Tibial artery (tissue), 4 donors: Measurements from ENCODE around the gene LRRC46.

ENCODE experiments used
- DNase-seq, 2 donors: peaks; one replicate each; pipeline ENCODE4 v3.0.0-alpha.2; 2019
- H3K27ac ChIP-seq, 2 donors: fragments of 200-600 bp; sonication (generic) in 1 of 2; 1 replicate in 1 of 2; 2 replicates in 1 of 2; pipeline ENCODE4 v1.5.1; 2018 to 2019; ENCODE audit warnings: mild to moderate bottlenecking in 1 of 2
- H3K27me3 ChIP-seq, 2 donors: fragments of 200-600 bp; sonication (generic) in 1 of 2; one replicate each; pipeline versions ENCODE4 v1.5.1 to v1.6.0; 2016 to 2019
- H3K36me3 ChIP-seq, 3 donors: fragments of 200-600 bp; sonication (generic) in 2 of 3; one replicate each; pipeline ENCODE4 v1.5.1; 2016 to 2019; ENCODE audit warnings: mild to moderate bottlenecking in 2 of 3
- H3K4me1 ChIP-seq, 4 donors: fragments of 200-600 bp; sonication (generic) in 2 of 4; 1 replicate in 3 of 4; 2 replicates in 1 of 4; pipeline ENCODE4 v1.5.1; 2016 to 2019
- H3K4me3 ChIP-seq, 2 donors: fragments of 200-600 bp; sonication (generic) in 1 of 2; 1 replicate in 1 of 2; 2 replicates in 1 of 2; pipeline ENCODE4 v1.5.1; 2018 to 2019; ENCODE audit warnings: mild to moderate bottlenecking in 2 of 2
- H3K9me3 ChIP-seq, 3 donors: fragments of 200-600 bp; sonication (generic) in 1 of 3; one replicate each; pipeline ENCODE4 v1.5.1; 2016 to 2019
- intact Hi-C: fragments of 100-400 bp; cut with DNase I; formaldehyde crosslinking; loops from one replicate; pipeline ENCODE4 v1.15.0; 2023; ENCODE audit warnings: low total_unique reads
- TF ChIP-seq, protein P1 (sequence below), 2 experiments: fragments of 200-600 bp in 1 of 2; fragments of 450-650 bp in 1 of 2; IDR thresholded peaks; one replicate each; pipeline ENCODE4 v1.5.1; 2017 to 2019; ENCODE audit warnings: antibody characterized with exemption in 2 of 2, mild to moderate bottlenecking in 1 of 2, moderate library complexity in 1 of 2

Gene LRRC46

DNA sequence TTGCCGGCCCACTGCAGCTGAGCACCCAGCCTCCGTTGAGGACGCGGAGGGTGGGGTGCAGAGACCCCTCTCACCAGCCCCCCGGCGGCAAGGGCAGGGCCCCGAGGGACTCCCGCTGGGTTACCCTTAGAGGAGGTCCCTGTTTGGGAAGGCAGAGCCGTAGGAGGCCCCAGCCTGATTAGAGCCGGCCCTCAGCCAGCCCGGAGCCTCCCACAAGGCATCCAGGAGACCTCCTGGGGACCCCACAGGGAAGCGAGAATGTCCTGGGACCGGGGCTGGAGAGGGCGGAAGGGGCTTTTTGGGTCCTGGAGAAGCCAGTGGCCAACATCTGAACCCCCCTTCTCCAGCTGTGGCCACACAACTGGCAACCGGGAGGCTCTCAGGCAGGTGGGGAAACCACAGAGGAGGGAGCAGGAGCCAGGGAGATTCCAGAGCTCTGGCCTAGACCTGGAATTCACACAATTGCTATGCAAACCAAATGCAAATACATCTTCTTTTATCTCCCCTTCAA lies 41.2 kb downstream of the LRRC46 start:
- H3K27me3 ChIP-seq = peaks cover 0 to 95% of the 10 kb centered on the region in 2 donors
- intact Hi-C loops = no loop called here
- no peak overlapping the region for H3K27ac ChIP-seq
- no peak for DNase-seq
- H3K9me3 ChIP-seq = no peaks in the 10 kb centered on the region
- no peaks in the 10 kb centered on the region for H3K36me3 ChIP-seq
- no peak overlapping the region for H3K4me3 ChIP-seq
- H3K4me1 ChIP-seq = peaks cover 0 to 10% (median 6%) of the 10 kb centered on the region in 4 donors
- TF ChIP-seq, protein P1, sequence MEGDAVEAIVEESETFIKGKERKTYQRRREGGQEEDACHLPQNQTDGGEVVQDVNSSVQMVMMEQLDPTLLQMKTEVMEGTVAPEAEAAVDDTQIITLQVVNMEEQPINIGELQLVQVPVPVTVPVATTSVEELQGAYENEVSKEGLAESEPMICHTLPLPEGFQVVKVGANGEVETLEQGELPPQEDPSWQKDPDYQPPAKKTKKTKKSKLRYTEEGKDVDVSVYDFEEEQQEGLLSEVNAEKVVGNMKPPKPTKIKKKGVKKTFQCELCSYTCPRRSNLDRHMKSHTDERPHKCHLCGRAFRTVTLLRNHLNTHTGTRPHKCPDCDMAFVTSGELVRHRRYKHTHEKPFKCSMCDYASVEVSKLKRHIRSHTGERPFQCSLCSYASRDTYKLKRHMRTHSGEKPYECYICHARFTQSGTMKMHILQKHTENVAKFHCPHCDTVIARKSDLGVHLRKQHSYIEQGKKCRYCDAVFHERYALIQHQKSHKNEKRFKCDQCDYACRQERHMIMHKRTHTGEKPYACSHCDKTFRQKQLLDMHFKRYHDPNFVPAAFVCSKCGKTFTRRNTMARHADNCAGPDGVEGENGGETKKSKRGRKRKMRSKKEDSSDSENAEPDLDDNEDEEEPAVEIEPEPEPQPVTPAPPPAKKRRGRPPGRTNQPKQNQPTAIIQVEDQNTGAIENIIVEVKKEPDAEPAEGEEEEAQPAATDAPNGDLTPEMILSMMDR (IDR thresholded peaks at IDR 0.05) = no peak

DNA sequence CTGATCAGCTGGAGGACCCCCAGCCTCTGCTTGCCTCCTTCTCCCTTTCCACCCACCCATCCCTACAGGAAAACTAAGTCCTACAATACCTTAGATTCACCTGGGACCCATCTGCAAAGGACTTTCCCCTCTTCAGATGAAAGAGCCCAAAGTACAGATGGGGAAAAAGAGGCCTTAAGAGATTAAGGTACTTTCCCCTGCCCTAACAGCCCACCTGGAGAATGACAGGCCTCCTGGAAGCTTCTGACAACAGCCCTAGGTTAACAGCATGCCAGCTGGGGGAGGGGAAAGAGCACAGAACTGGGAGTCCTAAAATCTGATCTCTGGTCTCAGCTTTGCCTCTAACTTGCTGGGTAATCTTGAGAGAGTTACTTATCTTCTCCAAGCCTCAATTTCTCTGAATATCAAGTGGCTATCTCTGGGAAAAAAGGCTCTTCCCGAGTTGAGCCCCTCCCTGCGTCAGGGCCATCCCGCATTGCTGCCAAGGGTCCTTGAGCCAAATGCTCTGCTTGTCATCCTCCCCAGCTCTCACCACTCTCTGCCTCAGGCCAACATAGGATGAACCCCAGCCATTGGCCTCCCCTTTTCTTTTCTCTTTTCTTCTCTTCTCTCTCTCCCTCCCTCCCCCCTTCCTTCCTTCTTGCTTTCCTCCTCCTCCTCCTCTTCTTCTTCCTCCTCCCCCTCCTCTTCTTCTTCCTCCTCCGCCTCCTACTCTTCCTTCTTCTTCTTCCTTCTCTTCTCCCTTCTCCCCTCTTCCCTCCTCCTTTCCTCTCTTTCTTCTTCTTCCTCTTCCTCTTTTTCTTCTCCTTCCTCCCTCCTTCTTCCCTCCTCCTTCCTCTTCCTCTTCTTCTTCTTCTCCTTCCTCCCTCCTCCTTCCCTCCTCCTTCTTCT lies 42.0 kb downstream of the LRRC46 start:
- TF ChIP-seq, protein P1 (IDR thresholded peaks at IDR 0.05) = no peak
- H3K27me3 ChIP-seq = peaks cover 0 to 95% of the 10 kb centered on the region in 2 donors

DNA sequence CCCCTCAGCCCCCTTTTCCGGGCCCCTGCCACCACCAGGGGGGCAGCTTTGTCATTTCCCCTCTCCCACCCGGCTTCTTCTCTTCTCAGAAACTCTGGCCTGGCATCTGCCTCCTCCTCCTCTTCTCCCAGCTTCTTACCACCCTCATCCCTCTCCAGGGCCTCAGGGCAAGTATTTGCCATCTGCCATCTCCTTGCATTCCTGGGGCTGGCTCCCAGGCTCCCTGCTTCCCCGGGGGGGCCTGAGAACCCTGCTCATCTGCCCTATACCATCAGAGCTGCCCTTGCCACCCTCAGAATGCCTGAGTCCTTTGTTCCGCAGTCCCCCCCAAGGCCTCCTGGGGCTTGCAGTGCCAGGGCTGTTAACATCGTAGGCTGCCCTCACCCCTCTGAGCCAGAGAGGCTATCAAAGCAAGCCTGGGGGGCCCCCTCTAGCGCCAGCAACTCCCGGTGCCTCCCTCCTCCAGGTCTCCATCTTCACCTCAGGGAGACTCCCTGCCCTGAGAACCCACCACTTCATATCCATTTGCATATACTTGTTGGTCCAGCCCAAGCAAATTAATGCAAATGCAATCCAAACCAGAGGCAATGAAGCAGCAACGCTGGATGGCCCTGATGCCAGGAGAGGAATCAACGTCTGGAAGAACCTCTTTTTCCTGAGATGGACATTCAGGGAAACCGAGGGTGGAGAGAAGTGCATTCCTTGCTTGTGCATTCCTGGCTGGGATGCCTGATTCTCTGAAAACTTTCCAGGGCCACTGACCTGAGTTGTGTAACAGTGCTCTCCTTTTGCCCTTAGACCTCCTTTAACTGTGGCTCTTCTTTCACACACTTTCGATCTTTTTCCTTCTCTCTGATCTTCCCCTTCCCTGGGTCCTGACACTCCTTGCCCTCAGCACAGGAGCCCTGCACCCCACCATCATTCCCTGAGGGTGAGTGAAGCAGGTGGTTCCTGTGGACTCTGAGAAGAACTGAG lies 43.8 kb downstream of the LRRC46 start:
- Histone ChIP-seq H3K36me3 (no peaks in the 10 kb centered on the region), H3K27me3 (peaks cover 0 to 83% of the 10 kb centered on the region in 2 donors), H3K4me3 (no peak overlapping the region), H3K4me1 (peaks cover 0 to 10% (median 6%) of the 10 kb centered on the region in 4 donors), H3K27ac (no peak overlapping the region), H3K9me3 (no peaks in the 10 kb centered on the region)
- no peak for DNase-seq
- TF ChIP-seq, protein P1 (IDR thresholded peaks at IDR 0.05) = no peak
- intact Hi-C loops = no loop called here

More for the DNA sequence above, 42.0 kb downstream of the LRRC46 start:
- H3K4me1 ChIP-seq = peaks cover 0 to 10% (median 6%) of the 10 kb centered on the region in 4 donors
- H3K27ac ChIP-seq = no peak overlapping the region
- intact Hi-C loops = no loop called here
- no peaks in the 10 kb centered on the region for H3K36me3 ChIP-seq
- H3K4me3 ChIP-seq = no peak overlapping the region
- no peaks in the 10 kb centered on the region for H3K9me3 ChIP-seq
- DNase-seq = no peak

DNA sequence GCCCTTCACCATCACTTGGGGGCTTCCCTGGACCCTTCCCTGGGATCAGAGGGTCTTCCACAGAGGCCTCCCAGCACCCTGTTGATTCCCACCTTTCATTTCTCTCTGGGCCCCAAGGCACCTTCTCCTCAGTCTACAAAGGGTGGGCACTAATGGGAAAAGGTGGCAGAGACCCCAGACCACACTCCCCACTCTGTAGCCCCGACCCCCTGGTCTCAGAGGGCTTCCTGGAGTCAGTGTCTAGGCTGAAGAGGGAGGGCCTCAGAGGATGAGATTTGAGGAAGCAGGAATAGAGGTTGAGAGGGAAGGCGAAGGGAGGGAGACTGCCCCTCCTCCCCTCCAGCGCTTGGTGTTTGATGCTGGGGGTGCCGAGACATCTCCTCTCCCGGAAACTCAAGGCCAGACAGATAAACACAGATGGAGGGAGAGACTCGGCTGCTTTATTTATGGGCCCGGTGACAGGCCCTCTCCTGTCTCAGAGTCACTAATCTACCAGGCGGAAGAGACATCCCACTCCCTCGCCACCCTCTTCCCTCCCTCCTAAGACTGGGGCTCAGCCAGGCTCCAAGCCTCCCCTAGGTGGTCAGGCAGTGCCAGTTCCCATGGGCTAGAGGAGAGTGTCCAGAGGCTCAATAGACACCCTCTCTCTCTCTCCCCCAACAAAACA lies 46.0 kb downstream of the LRRC46 start:
- TF ChIP-seq, protein P1 (IDR thresholded peaks at IDR 0.05) = no peak
- Histone ChIP-seq H3K36me3 (no peaks in the 10 kb centered on the region), H3K9me3 (no peaks in the 10 kb centered on the region), H3K4me3 (no peak overlapping the region), H3K4me1 (peaks cover 0 to 16% (median 2%) of the 10 kb centered on the region in 4 donors), H3K27me3 (peaks cover 0 to 61% of the 10 kb centered on the region in 2 donors), H3K27ac (no peak overlapping the region)
- no peak for DNase-seq
- intact Hi-C loops = no loop called here
